Progenitor cell of endocrine pancreas (in vitro differentiated cells): ENCODE measurements around the gene ZNF791. TPM values are rescaled to one million over a fixed set of nuclear protein-coding genes. Genes with fewer than 3 reads are reported as not detected.

ENCODE experiments used
- DNase-seq: peaks from one replicate; pipeline ENCODE4 v3.0.0; 2021; ENCODE audit warnings: low spot score; ENCODE audit not compliant: unreplicated experiment
- H3K27ac Mint-ChIP-seq: 2 replicates; pipeline ENCODE4 v1.8.0; 2021; ENCODE audit warnings: mild to moderate bottlenecking, moderate library complexity, mixed read lengths
- H3K27me3 Mint-ChIP-seq: 2 replicates; pipeline ENCODE4 v1.8.0; 2021; ENCODE audit warnings: mixed read lengths
- H3K36me3 Mint-ChIP-seq: 2 replicates; pipeline ENCODE4 v1.8.0; 2022; ENCODE audit warnings: mixed read lengths; ENCODE audit not compliant: insufficient read depth
- H3K4me1 Mint-ChIP-seq: 2 replicates; pipeline ENCODE4 v1.8.0; 2021; ENCODE audit warnings: low read depth, mixed read lengths
- H3K4me3 Mint-ChIP-seq: 2 replicates; pipeline ENCODE4 v1.8.0; 2021; ENCODE audit warnings: low read depth, mild to moderate bottlenecking, moderate library complexity, mixed read lengths
- H3K9me3 Mint-ChIP-seq: 2 replicates; pipeline ENCODE4 v1.8.0; 2021; ENCODE audit warnings: low read depth, mixed read lengths
- CTCF ChIP-seq: fragments of 200-600 bp; sonication (generic); IDR thresholded peaks from one replicate; pipeline ENCODE4 v1.5.0; 2021; ENCODE audit warnings: antibody characterized with exemption, mild to moderate bottlenecking; ENCODE audit not compliant: unreplicated experiment
- total RNA-seq: library from RNA; stranded (reverse); gene quantifications from 2 replicates; pipeline ENCODE4 v1.2.1, GENCODE V29; 2021

ZNF791 gene
- total RNA-seq, 1 donor from 2014 or later: 24.3 TPM

DNA sequence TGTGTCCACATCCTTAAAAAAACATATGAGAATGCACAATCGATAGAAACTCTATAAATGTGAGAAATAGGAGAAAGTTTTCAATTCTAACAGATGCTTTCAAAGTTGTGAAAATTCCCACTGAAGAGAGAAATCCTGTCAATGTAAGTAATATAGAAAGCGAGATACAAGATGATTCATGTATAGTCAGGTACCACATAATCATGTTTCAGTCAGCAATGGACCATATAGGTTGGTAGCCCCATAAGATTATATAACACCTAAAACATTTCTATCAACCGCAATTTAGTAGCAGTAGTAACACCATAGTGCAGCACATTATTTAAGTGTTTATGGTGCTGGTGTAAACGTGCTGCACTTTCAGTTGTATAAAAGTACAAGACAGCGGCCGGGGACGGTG lies 18.5 kb downstream of the ZNF791 start:
- Mint-ChIP-seq H3K36me3 (peaks cover 69% of the 10 kb centered on the region), H3K9me3 (peaks cover 23% of the 10 kb centered on the region), H3K27me3 (no peaks in the 10 kb centered on the region), H3K4me1 (no peaks in the 10 kb centered on the region), H3K4me3 (no peak overlapping the region), H3K27ac (no peak overlapping the region)
- no peak for TF ChIP-seq CTCF
- DNase-seq: no peak

DNA sequence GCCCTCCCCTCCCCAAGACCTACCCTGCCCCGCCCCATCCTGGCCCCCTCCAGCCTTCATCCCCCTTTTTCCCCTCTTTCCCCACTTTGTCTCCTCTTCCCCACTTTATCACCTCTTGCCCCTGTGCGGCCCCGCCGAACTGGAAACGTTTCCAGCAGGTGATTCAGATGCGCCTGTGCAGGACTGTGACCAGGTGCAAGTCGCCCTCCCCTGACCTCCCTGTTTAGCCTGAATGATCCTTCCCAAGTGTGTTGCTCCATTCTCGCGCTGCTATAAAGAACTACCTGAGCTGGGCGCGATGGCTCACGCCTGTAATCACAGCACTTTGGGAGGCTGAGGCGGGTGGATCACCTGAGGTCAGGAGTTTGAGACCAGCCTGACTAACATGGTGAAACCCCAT lies 25.9 kb downstream of the ZNF791 start:
- Mint-ChIP-seq H3K4me3 (no peak overlapping the region), H3K4me1 (peaks cover 2% of the 10 kb centered on the region), H3K27me3 (peaks cover 5% of the 10 kb centered on the region), H3K27ac (no peak overlapping the region), H3K9me3 (no peaks in the 10 kb centered on the region), H3K36me3 (peaks cover 9% of the 10 kb centered on the region)
- no peak for TF ChIP-seq CTCF
- DNase-seq: no peak

GRCh38 chr19:12638611-12639182 lies 28.0 kb downstream of the ZNF791 start:
- no peak overlapping the region for H3K4me3 Mint-ChIP-seq
- H3K4me1 Mint-ChIP-seq: peaks cover 2% of the 10 kb centered on the region
- peaks cover 5% of the 10 kb centered on the region for H3K27me3 Mint-ChIP-seq
- no peaks in the 10 kb centered on the region for H3K9me3 Mint-ChIP-seq
- DNase-seq: no peak
- no peak for TF ChIP-seq CTCF
- H3K36me3 Mint-ChIP-seq: peaks cover 2% of the 10 kb centered on the region
- no peak overlapping the region for H3K27ac Mint-ChIP-seq

DNA sequence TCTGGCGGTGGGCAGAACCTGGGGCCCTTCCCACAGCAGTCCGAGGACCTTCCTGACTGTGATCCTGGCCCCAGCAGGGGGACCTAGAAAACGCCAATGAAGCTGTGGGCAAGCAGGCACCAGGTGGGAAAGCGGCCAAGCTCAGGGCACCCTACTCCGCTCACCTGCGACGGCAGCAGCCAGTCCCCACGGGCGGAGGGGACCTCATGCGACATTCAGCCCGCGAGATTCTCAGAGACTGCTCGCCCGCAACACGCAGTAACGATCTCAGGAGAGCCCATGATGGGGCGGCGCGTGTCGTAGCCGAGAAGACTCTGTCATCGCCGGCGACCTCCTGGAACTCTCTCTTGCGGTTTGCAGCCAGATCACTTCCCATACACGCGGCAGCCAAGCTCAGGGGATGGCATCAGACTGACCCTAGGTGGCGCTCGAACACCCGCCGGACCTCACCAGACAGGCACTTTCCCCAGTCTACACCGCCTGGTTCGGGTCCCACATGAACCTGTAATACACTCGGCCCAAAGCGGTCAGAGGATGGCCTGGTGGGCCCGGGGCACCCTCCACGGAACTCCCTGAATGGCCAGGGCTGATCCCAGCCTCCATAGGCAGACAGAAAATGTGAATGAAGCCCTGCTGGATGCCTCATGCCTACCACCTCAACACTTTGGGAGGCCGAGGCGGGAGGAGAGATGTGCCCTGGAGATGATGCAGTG lies 29.3 kb downstream of the ZNF791 start:
- Mint-ChIP-seq H3K4me1 (peaks cover 2% of the 10 kb centered on the region), H3K36me3 (peaks cover 2% of the 10 kb centered on the region), H3K27me3 (peaks cover 5% of the 10 kb centered on the region), H3K9me3 (no peaks in the 10 kb centered on the region), H3K27ac (no peak overlapping the region), H3K4me3 (peak overlapping the region; percentile 52)
- DNase-seq: peak; percentile 58
- TF ChIP-seq CTCF: peak; percentile 73

- Mint-ChIP-seq H3K36me3 (peaks cover 2% of the 10 kb centered on the region), H3K4me3 (no peak overlapping the region)
- TF ChIP-seq CTCF: no peak
Observed at GRCh38 chr19:12641456-12641855, 30.7 kb downstream of the ZNF791 start.

More at GRCh38 chr19:12641456-12641855, 30.7 kb downstream of the ZNF791 start:
- Mint-ChIP-seq H3K9me3 (no peaks in the 10 kb centered on the region), H3K27ac (no peak overlapping the region), H3K27me3 (peaks cover 5% of the 10 kb centered on the region), H3K4me1 (peaks cover 2% of the 10 kb centered on the region)
- DNase-seq: no peak
